DOHH2 (cell line): ENCODE results near the gene PTPN3.

Experiments used
- EZH2phosphoT487 ChIP-seq: fragments of 200-600 bp; sonication (generic); IDR thresholded peaks from 2 replicates; pipeline ENCODE4 v1.6.1; 2017; ENCODE audit warnings: borderline replicate concordance, mild to moderate bottlenecking, antibody characterized with exemption, low read length, moderate library complexity, mixed read lengths
- TF ChIP-seq, protein P1 (sequence below): fragments of 200-600 bp; sonication (generic); IDR thresholded peaks from one replicate; pipeline ENCODE4 v1.5.1; 2014; ENCODE audit warnings: antibody characterized with exemption, mild to moderate bottlenecking, low read depth, low read length; ENCODE audit not compliant: poor library complexity, severe bottlenecking

DNA sequence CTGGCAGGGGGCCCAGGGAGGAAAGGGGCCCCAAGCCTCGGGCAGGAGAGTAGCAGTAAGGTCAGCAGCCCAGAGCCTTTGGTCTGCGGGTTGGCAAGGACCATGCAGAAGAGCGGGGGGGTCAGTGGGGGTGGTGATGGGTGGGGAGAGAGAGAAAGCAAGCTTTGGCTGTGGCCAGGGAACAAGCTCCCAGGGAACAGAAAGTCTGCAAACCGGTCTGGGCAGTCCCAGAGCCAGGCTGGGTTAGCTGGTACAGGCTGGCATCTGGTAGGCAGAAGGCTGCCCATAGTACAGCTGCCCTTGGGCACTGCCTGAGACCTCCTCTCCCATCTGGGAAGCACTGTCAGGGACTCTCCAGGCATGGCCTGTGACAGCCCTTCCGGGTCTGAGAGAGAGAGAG lies 166.8 kb downstream of the PTPN3 start:
- TF ChIP-seq, protein P1, sequence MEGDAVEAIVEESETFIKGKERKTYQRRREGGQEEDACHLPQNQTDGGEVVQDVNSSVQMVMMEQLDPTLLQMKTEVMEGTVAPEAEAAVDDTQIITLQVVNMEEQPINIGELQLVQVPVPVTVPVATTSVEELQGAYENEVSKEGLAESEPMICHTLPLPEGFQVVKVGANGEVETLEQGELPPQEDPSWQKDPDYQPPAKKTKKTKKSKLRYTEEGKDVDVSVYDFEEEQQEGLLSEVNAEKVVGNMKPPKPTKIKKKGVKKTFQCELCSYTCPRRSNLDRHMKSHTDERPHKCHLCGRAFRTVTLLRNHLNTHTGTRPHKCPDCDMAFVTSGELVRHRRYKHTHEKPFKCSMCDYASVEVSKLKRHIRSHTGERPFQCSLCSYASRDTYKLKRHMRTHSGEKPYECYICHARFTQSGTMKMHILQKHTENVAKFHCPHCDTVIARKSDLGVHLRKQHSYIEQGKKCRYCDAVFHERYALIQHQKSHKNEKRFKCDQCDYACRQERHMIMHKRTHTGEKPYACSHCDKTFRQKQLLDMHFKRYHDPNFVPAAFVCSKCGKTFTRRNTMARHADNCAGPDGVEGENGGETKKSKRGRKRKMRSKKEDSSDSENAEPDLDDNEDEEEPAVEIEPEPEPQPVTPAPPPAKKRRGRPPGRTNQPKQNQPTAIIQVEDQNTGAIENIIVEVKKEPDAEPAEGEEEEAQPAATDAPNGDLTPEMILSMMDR: no peak
- no peak for TF ChIP-seq EZH2phosphoT487
